ENCODE data around the gene MFAP1.
A peak's percentile ranks its signal among the peaks of the same experiment; 100 is the strongest.

The MFAP1 gene

GRCh38 chr15:43779016-43779415 is 45.5 kb downstream of the MFAP1 start:
- Histone ChIP-seq H3K9ac (ENCODE audit: low read length) (no peak overlapping the region), H2AFZ (ENCODE audit: low read depth, low read length) (no peak overlapping the region), H3K36me3 (replicated peaks; ENCODE audit: low read depth, low read length) (peaks cover 6% of the 10 kb centered on the region), H3K4me1 (ENCODE audit: low read length) (peaks cover 15% of the 10 kb centered on the region), H3K4me3 (ENCODE audit: low read length) (no peak overlapping the region), H3K27me3 (ENCODE audit: low read depth, low read length) (no peaks in the 10 kb centered on the region), H4K20me1 (ENCODE audit: insufficient read depth, low read length) (peaks cover 17% of the 10 kb centered on the region; the same call in 1 of the 2 replicates), H3K79me2 (ENCODE audit: low read length) (peaks cover 11% of the 10 kb centered on the region; the same call in 1 of the 2 replicates), H3K9me3 (ENCODE audit: insufficient read depth, low read length) (no peaks in the 10 kb centered on the region), H3K27ac (ENCODE audit: low read length) (no peak overlapping the region), H3K4me2 (ENCODE audit: low read length) (no peak overlapping the region)
- TF ChIP-seq CTCF (IDR thresholded peaks at IDR 0.05; ENCODE audit: low read depth, low read length) (no peak), EZH2phosphoT487 (IDR thresholded peaks at IDR 0.05; ENCODE audit: low read depth) (no peak)

GRCh38 chr15:43777267-43777914 is 47.1 kb downstream of the MFAP1 start:
- H2AFZ ChIP-seq (ENCODE audit: low read depth, low read length) = peak overlapping the region; percentile 82; the same call in 1 of the 2 replicates
- peak overlapping the region; percentile 82 for H3K27ac ChIP-seq (ENCODE audit: low read length)
- H3K27me3 ChIP-seq (ENCODE audit: low read depth, low read length) = no peaks in the 10 kb centered on the region
- H4K20me1 ChIP-seq (ENCODE audit: insufficient read depth, low read length) = peaks cover 24% of the 10 kb centered on the region; the same call in 1 of the 2 replicates
- peak overlapping the region; percentile 96 for H3K4me2 ChIP-seq (ENCODE audit: low read length)
- no peaks in the 10 kb centered on the region for H3K9me3 ChIP-seq (ENCODE audit: insufficient read depth, low read length)
- TF ChIP-seq CTCF (IDR thresholded peaks at IDR 0.05; ENCODE audit: low read depth, low read length) (peak; percentile 91), EZH2phosphoT487 (IDR thresholded peaks at IDR 0.05; ENCODE audit: low read depth) (no peak)
- peaks cover 11% of the 10 kb centered on the region; the same call in 1 of the 2 replicates for H3K79me2 ChIP-seq (ENCODE audit: low read length)
- H3K36me3 ChIP-seq (replicated peaks; ENCODE audit: low read depth, low read length) = peaks cover 17% of the 10 kb centered on the region
- peak overlapping the region; percentile 80 for H3K9ac ChIP-seq (ENCODE audit: low read length)
- peak overlapping the region; percentile 90 for H3K4me3 ChIP-seq (ENCODE audit: low read length)
- peaks cover 15% of the 10 kb centered on the region for H3K4me1 ChIP-seq (ENCODE audit: low read length)

DNA sequence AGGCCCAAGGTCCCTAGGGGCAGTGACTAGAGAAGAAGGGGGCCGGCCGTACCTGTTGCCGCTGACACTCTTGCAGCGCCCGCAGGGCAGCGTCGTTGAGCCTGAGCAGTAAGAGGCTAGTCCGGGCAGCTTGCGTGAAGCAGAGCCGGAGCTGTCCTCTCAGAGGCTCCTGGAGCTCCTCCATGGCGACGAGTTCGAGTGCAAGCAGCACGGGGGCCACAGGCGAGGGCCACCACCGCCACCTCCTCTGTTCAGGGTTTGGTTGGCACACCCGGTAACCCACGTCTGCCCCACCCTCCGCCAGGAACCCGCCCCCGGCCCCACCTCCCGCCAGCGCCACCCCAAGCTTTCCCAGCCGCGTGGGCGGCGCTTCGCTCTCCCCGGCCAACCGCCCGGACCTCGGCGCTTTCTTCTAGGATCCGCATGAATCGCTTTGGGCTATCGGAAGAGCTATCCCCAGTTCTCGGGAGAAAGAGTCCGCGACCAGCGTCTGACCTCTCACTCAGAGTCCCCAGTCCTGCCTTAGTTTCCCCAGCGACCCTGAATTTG is 47.7 kb downstream of the MFAP1 start, which contains the start of gene ELL3:
ELL3 (minus strand) TSS at position 249 of the 549 bp plus-strand sequence; CDS start at position 184, 65 bp downstream.
- peak within 1 kb of the TSS; percentile 96 for H3K4me2 ChIP-seq (ENCODE audit: low read length)
- H2AFZ ChIP-seq (ENCODE audit: low read depth, low read length) = peak within 1 kb of the TSS; percentile 82; the same call in 1 of the 2 replicates
- H3K27ac ChIP-seq (ENCODE audit: low read length) = peak within 1 kb of the TSS; percentile 82

More for the DNA sequence above, 47.7 kb downstream of the MFAP1 start, which contains the start of gene ELL3:
- peak within 1 kb of the TSS; percentile 80 for H3K9ac ChIP-seq (ENCODE audit: low read length)
- TF ChIP-seq EZH2phosphoT487 (IDR thresholded peaks at IDR 0.05; ENCODE audit: low read depth) (no peak), CTCF (IDR thresholded peaks at IDR 0.05; ENCODE audit: low read depth, low read length) (no peak)
- H3K4me3 ChIP-seq (ENCODE audit: low read length) = peak within 1 kb of the TSS; percentile 90
- H3K4me1 ChIP-seq (ENCODE audit: low read length) = peaks cover 15% of the 10 kb centered on the region
- peaks cover 11% of the 10 kb centered on the region; the same call in 1 of the 2 replicates for H3K79me2 ChIP-seq (ENCODE audit: low read length)
- H3K36me3 ChIP-seq (replicated peaks; ENCODE audit: low read depth, low read length) = peaks cover 23% of the 10 kb centered on the region
- no peaks in the 10 kb centered on the region for H3K9me3 ChIP-seq (ENCODE audit: insufficient read depth, low read length)
- peaks cover 30% of the 10 kb centered on the region; the same call in 1 of the 2 replicates for H4K20me1 ChIP-seq (ENCODE audit: insufficient read depth, low read length)
- no peaks in the 10 kb centered on the region for H3K27me3 ChIP-seq (ENCODE audit: low read depth, low read length)
